GM20431 (cell line): Measurements from ENCODE around the gene HUNK.

Experiments
- in situ Hi-C: fragments of 300-500 bp; cut with MseI, MboI; formaldehyde crosslinking; loops from one replicate; pipeline ENCODE4 v1.15.0; 2020; ENCODE audit warnings: low sequenced_read_pairs; ENCODE audit not compliant: unreplicated experiment

The HUNK gene

DNA sequence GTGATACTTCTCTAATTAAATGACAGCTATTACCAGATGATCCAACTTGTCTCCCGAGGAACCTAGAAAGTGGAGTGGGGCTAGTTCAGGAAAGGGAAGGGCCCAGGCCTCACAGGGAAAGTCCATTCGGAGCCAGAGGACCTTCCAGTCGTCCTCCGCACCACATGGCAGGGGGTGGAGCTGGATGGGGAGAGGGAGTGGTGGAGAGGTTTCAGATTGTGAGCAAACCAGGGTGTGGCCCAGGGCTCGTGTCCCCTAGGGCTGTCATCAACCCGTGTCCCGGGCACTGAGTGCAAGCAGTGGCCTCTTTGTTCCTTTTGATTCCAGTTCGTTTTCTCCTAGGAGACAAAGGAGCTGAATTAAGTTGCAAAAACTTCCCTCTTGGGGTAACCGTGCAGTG is 114.9 kb downstream of the HUNK start:
- in situ Hi-C loops: no loop called here

DNA sequence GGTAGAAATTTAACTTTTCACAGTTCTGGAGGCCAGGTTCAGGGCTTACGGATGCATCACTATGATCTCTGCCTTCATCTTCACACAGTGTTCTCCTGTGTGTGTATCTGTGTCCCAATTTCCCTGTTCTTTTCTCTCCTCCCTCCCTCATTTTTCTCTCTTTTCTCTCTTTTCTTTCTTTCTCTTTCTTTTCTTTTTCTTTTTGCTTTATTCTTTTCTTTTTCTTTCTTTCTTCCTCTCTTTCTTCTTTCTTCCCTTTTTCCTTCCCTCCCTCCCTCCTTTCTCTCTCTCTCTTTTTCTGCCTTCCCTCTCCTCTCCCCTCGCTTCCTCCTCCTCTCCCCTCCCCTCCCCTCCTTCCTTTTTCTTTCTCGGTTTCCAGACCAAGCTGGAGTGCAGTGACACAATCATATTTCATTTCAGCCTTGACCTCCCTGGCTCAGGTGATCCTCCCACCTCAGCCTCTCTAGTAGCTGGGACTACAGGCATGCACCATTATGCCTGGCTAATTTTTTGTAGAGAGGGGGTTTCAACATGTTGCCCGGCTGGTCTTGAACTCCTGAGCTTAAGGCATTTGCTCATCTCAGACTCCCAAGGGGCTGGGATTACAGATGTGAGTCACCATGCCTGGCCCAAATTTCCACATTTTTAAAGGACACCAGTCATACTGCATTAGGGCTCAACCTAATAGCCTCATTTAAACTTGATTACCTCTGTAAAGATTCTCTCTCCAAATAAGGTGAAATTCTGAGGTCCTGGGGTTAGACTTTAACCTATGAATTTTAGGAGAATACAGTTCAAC is 115.9 kb downstream of the HUNK start:
- in situ Hi-C loops: no loop called here

DNA sequence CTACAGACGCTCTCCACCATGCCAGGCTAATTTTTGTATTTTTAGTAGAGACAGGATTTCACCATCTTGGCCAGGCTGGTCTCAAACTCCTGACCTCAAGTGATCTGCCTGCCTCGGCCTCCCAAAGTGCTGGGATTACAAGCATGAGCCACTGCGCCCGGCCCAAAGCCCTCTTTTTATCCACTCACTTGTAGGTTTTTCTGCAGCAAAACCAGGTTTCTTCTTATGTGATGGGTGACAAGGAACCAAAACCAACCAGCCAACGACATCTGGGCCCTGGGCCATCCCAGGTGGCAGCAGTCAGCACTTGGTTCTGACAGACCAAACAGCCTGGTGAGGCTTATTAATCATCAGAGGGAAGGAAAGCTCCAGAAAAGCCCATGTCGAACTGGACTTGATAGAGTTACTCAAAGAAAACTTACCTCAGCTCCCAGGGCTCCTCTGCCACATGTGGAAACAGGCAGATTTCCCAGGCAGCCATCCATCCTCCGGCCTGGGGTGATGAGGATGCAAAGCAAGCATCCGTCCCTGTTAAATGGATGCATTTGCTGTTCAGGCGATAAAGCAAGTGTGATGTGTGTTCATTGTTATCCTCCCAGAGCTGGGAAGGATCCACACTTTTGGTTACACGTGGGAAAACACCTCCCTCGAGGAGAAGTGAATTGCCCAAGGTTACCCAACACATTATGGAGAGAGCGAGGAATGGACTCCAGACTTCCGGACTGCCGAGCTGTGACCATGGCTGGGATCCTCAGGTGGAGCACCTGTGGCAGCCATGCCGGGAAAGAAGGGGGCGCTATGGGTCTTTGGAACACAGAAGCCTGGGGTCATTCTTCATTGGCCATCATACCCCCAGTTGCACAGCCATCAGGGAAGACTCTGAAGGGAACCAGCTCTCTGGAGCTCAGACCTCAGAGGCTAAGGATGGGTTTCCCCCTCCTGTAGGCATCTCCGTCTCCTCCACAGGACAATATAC is 118.8 kb downstream of the HUNK start:
- in situ Hi-C loops: no loop called here

DNA sequence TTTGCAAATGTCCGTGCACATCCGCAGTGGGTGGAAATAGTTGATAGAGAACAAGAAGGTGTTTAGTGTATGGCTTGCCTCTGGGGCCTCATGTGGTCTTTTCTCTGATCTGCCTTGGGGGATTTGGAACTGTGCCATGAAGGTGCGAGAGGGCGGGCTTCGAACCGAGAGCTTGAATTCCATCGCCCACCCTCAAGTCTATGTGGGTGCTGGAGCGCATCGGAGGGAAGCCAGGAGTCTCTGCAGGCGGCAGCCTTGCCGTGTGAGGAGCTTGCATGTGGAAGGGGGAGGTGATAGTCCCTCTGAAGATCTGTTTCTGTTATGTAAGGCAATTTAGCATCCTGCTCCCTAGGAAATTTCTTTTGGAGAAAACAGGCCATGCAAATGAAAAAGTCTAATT is 119.6 kb downstream of the HUNK start:
- in situ Hi-C loops: no loop called here

DNA sequence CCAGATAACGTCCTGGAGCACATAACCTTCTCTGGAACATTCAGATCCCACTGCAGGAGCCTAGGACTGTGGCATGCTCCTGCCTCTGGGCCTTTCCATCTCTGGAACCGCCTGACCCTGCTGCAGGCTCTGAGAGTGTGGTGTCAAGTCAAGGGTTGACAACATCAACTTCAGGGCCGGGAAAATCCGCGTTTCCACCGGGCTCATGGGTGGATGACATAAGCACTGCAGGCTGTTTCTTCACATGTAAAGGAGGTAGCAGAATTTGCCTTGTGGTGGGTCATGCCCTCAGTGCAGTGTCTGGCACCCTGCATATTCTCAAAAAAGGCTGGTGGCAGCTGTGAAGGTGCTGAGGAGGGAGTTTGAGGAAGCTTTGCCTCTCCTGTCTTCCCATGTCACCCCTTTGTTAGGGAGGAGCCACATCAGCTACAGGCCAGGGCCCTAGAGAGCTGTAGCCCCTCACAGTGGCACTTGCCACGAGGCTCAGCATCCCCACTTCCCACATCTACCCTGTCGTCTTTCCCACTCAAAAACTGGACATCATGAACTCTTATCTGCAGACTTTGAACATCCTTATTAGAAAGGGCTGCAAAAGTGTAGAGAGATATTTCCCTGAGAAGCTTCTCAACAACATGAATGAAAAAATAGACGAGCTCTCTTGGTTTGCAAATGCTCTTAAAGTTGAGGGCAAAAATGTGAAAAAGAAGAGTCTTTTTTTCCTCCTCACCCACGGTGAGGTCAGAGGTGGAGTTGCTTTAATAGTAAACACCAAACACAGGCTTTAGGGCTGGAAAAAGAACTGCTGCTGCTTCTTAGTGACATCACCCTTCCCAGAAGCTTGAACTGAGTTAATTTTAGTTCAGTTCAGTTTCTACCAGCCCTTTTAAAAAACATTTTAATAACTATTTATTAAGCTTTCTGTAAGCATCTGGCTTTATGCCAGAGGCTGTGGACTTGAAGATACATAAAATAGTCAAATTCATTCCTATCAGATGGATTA is 121.3 kb downstream of the HUNK start:
- in situ Hi-C loops: no loop called here

DNA sequence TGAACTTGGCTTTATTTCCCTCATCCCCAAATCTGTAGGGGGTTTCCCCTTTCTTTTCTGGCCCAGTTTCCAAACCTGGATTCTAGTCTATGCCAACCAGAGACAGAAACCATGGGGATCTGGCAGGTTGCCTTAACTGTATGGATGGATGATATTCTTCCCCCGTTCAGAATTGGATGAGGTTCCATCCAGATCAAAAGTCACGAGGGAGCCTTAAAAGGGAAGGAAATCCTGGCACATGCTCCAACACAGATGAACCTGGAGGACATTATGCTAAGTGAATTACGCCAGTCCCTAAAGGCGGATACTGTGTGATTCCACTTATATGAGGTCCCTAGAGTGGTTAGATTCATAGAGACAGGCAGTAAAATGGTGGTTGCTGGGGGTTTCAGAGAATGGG is 124.4 kb downstream of the HUNK start:
- in situ Hi-C loops: no loop called here

DNA sequence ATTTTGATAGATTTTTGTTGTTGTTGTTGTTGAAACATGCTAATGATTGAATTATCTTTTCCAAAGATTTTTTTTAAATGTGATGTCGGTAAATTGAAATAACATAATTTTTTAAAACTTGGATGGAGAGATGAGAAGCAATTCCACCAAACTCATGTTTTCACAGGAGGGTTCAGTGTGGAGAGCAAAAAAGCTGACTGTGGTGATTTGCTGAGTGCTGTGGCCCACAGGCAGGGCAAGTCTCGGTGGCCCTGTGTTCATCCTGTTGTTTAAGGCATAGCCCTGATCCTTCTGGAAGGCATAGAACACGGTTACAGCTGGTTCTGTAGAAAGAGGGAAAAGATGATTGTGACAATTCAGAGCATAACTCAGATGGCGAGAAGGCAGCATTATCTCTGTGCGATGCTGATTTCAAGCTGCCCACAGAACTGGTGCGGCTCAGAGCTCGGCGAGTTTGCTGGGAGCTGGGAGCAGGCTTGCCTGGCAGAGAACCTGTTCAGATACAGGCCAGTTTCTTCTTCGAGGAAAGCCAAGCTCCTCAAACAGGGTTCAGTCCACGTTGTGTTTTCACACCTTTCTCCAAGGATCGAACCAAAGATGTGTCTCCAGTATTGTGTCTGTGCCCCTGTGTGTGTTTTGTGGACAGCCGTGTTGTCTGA is 127.1 kb downstream of the HUNK start:
- in situ Hi-C loops: no loop called here

DNA sequence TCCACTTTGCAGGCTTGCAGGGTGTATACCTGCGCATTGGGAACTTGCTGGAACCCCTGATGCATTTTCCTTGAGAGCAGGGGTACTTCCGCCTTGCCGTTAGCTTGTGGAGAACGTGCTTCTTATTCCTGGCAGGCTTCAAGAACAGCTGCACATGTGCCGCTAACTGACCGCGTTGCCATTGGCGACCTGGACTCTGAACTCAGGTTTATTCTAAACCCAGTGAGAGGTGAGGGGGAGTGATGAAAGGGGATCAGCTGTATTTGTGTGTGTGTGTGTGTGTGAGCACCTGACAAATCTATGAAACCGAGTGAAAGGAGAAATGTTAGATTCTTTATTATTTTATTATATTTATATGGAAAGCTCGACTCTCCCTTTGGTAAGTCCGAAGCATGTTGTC is 128.6 kb downstream of the HUNK start:
- in situ Hi-C loops: no loop called here

DNA sequence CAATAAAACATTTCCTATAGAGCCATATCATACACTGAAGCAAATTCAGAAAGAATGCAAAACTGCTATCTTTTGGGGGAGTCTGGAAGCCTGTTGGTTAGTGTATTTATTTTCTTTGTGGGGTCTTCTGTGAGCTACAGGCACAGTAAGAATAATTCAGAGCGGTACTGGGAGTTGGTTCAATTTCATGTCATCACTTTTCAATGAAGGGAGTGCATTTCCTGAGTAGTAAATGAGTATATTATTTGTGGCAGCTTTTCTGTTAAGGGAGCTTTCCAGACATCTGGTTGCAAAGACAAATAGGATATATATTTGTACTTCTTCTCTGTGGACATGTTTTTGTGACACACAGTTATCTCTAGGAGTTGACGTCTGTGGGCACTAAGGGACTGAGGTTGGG is 130.6 kb downstream of the HUNK start:
- in situ Hi-C loops: no loop called here

DNA sequence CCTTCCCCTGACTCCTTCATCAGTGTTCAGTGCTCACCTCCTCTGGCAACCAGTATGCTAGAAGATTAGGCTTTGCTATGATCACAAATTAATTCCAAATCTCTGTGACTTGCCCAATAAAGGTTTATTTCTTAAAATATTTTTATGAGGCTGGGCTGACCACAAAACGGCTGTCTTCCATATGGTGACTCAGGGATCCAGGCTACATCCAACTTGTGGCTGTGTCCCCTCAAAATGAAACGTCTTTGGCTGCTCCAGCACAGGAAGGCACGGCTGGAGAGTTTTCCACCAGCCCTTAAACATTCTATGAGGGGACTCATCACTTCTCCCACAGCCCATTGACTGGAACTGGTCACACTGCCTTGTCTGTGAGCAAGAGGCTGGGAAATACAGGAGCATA is 131.5 kb downstream of the HUNK start:
- in situ Hi-C loops: no loop called here

DNA sequence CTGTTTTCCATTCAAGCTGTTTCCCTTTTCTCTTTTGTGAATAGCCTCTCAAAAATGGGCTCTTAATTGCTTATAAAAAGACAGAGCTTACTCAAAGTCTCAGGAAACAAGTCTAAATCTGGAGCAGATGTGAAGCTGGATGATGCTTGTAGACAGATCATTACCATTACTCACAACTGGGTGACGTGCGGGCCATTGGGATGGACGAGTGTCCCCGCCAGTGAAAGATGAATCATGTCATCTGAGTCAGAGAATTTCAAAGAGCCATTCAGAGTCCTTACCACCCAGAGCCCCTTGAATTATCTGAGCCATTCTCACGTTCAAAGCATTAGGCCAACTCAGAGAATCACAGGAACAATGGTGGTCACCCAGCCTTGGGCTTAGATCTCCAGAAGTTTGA is 134.6 kb downstream of the HUNK start:
- in situ Hi-C loops: no loop called here

DNA sequence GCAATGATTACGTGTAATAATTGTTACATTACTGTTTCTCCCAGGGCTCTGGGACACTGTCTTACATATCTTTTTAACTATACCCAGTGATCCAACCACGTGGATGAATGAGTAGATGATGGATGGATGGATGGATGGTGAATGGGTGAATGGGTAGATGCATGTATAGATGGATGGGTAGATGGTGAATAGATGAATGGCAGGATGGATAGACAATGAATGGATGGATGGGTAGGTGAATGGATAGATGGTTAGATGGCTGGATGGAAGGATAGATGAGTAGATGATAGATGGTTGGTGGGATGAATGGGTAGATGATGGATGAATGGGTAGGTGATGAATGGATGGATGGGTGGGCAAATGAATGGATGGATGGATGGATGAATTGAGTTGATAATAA is 135.9 kb downstream of the HUNK start:
- in situ Hi-C loops: no loop called here

DNA sequence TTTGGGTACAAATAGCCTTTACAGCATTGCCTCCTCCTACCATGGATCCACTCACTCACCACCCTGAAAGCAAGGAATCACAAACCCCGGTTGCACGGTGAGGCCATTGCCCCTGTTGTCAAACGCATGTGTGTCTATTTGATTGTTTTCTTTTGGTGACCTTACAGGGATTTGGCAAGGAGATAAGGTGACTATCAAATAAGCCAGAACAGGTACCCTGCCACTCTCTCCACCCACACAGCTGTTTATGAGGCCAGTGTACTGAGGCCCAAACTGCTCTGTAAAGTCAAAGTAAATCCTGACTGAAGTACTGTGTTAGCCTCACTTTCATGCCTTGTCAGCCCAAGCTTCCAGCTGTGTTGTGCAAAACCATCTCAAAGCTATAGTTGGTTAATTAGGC is 136.4 kb downstream of the HUNK start:
- in situ Hi-C loops: no loop called here

DNA sequence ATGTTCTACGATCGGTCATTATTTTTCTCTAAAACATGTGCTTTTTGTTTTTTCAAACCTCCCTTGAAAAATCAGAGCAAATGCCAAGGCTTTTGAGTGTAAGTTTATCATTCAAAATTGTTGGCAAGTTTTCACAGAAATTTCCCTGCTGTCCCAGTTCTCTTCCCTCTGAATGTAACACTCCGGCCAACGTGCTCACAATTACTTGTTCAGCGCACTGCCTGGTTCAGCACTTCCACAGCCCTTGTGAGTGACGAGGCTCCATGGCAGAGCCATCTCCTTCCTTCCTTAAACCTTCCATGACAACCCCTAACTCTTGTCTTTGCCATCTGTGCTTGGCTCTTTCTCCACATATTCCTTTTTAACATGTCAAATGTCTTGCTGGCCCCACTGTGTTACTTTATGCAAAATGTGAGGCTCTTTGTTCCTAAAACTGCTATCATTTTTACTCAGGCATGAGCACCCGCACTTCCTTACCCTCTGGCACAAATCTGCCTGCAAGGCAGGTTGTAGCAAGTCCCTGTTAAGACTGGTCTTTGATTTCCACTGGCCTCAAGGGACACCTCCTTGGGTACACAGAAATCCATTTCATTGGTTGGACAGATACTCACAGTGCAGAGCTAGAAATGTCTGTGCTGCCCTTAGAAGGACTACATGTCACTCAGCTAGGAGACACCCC is 142.8 kb downstream of the HUNK start:
- in situ Hi-C loops: no loop called here

DNA sequence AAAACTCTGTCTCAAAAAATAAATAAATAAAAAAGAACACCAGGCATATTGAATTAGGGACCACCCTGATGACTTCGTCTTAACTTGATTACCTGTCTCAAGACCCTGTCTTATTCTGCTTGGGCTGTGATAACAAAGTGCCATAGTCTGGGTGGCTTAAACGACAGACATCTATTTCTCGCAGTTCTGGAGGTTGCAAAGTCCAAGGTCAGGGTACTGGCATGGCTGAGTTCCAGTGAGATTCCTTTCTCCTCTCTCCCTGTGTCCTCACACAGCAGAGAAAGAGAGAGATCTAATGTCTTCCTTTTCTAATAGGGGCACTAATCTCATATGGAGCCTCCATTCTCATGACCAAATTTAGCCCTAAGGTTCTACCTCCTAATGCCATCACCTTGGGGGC is 145.6 kb downstream of the HUNK start:
- in situ Hi-C loops: no loop called here

DNA sequence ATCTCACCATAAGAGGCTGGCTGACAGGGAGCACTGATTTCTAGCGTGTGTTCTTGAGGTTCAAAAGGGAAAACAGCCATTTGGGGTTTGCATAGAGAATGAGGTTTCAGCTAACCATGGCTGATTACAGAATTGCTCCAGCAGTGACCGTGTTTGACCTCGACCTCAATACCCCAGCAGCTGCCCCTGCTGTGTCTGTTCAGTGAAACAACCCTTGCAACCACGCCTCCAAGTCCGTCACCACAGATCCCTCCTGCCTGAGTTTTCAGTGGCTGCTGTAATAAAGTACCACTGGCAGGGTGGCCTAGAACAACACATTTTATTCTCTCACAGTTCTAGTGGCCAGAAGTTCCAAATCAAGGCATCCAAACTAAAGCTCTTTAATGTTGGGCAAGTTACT is 147.7 kb downstream of the HUNK start:
- in situ Hi-C loops: no loop called here

DNA sequence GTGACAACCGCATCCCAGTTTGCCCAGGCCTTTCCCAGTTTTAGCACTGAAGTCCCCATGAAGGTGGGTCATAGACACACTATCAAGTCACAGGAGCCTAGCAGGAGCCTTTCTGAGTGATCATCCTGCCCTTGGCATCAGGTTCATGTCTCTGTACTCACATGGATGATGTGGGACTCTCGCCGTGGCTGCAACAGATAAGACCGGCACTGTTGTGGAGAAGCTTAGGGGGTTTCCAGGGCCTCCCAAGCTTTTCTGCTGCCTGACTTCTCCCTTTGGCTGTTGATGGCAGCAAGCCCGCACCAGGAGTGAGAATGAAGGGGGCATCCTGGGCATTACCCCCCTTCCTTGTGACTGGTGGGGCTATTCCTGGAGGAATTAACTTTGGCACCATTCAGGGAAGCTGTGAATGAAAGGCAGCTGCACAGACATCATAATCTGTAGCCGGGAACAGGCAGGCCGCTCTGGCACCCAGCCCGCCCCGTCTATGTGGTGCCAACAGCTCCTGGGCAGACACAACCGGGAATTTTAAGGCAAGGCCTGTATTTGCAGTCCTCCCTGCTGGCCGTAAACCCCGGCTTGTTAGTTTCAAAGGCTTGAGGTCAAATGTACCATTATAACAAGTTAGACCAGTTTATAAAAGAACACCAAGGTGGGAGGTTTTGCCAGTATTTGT is 148.6 kb downstream of the HUNK start:
- in situ Hi-C loops: no loop called here

DNA sequence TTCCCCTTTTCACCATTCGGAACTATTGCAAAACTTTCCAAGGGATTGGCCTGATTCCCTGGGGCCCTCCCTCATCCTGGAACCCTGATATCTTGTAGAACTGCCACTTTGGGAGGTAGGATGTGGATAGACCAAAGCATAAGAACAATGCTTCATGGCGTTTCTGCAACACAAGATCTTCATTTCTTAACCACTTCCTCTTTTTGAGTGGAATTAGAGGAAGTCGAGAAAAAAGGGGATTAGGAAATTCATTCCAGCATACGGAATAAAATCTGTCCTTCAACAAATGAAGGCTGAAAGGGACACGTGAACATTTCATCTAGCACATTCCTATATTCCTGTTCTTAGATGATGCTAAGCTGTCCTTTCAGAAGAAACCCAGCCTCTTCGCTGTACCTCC is 149.3 kb downstream of the HUNK start:
- in situ Hi-C loops: no loop called here
